Transverse colon (tissue), 4 donors: ENCODE measurements around the gene PTGR3. TPM values are rescaled to one million over a fixed set of nuclear protein-coding genes. Genes with fewer than 3 reads are reported as not detected.
"Not testable (repeated sequence)": the region's sequence is repeated elsewhere in the genome, so short reads cannot be mapped to it uniquely, and the experiment has no call there.

Source experiments
- DNase-seq: peaks from one replicate; pipeline ENCODE4 v3.0.0-alpha.2; 2019
- H3K27ac ChIP-seq, 4 donors: fragments of 200-600 bp; sonication (generic); 2 replicates each; pipeline ENCODE4 v1.5.1; 2016 to 2018; ENCODE audit warnings: inconsistent platforms in 4 of 4
- H3K27me3 ChIP-seq: fragments of 200-600 bp; sonication (generic); 2 replicates; pipeline ENCODE4 v1.5.1; 2017; ENCODE audit warnings: inconsistent platforms
- H3K36me3 ChIP-seq, 4 donors: fragments of 200-600 bp; sonication (generic); 2 replicates each; pipeline ENCODE4 v1.5.1; 2017 to 2019; ENCODE audit warnings: inconsistent platforms in 4 of 4
- H3K4me1 ChIP-seq, 4 donors: fragments of 200-600 bp; sonication (generic); 2 replicates each; pipeline ENCODE4 v1.5.1; 2017 to 2020; ENCODE audit warnings: inconsistent platforms in 4 of 4
- H3K4me3 ChIP-seq, 4 donors: fragments of 200-600 bp; sonication (generic); 1 replicate in 1 of 4; 2 replicates in 3 of 4; pipeline versions ENCODE4 v1.5.1 to v1.6.1; 2017 to 2019; ENCODE audit warnings: inconsistent platforms in 4 of 4
- H3K9me3 ChIP-seq, 2 donors: fragments of 200-600 bp; sonication (generic); 2 replicates each; pipeline ENCODE4 v1.5.1; 2017 to 2019; ENCODE audit warnings: inconsistent platforms in 2 of 2
- CTCF ChIP-seq, 5 experiments: fragments of 200-600 bp in 3 of 5; fragments of 450-650 bp in 2 of 5; sonication (generic) in 3 of 5; IDR thresholded peaks; 1 replicate in 2 of 5; 2 replicates in 3 of 5; pipeline ENCODE4 v1.5.1; 2016 to 2017; ENCODE audit warnings: antibody characterized with exemption in 5 of 5, inconsistent platforms in 3 of 5, mild to moderate bottlenecking in 2 of 5, moderate library complexity in 1 of 5
- EP300 ChIP-seq: sonication (generic); formaldehyde crosslinking; IDR thresholded peaks from one replicate; pipeline ENCODE4 v1.6.1; 2017; ENCODE audit warnings: antibody characterized with exemption, low read depth
- POLR2A ChIP-seq: fragments of 450-650 bp; IDR thresholded peaks from one replicate; pipeline ENCODE4 v1.6.1; 2016; ENCODE audit warnings: antibody characterized with exemption, mild to moderate bottlenecking, moderate library complexity
- POLR2AphosphoS5 ChIP-seq, 3 donors: sonication (generic); formaldehyde crosslinking; IDR thresholded peaks; one replicate each; pipeline ENCODE4 v1.6.1; 2016; ENCODE audit warnings: antibody characterized with exemption in 3 of 3
- WGBS, 2 donors: methylation state at CpG; one replicate each; pipeline ENCODE4 v1.1.5; 2018; ENCODE audit warnings: low coverage in 1 of 2; 5-methylcytosine and 5-hydroxymethylcytosine counted together
- in situ Hi-C, 4 donors: fragments of 200-750 bp; cut with MboI; loops; one replicate each; pipeline versions ENCODE4 v1.15.0 to v1.15.1; 2017; ENCODE audit warnings: low sequenced_read_pairs in 3 of 4, low pct_ligation_motif_present in 1 of 4, low pct_unique_long_range_greater_than_20kb in 1 of 4
- intact Hi-C: fragments of 100-400 bp; cut with DNase I; formaldehyde crosslinking; loops from one replicate; pipeline ENCODE4 v1.15.1; 2023; ENCODE audit warnings: low total_unique reads
- total RNA-seq, 4 donors: library from RNA; depleted of rRNA; stranded (reverse); fragments of >200 nt; gene quantifications; one replicate each; pipeline ENCODE4 v1.1.0, GENCODE V29; 2016

The PTGR3 gene
- total RNA-seq, 4 donors from 2014 or later: 10.1 to 45.9 (median 23.4) TPM

GRCh38 chr18:75200071-75200470 lies 8.9 kb downstream of the PTGR3 start:
- Histone ChIP-seq H3K27me3 (no peaks in the 10 kb centered on the region), H3K9me3 (no peaks in the 10 kb centered on the region), H3K4me1 (peaks cover 0 to 50% (median 22%) of the 10 kb centered on the region in 4 donors), H3K27ac (peak overlapping the region in 3 of 4 donors; percentile 12 to 97 (median 17)), H3K36me3 (no peaks in the 10 kb centered on the region), H3K4me3 (no peak overlapping the region)
- no peak for DNase-seq
- intact Hi-C loops: loop anchor here (5.0 to 10.0 kb wide), 2 partner anchors 55 to 543 kb away; no protein-coding TSS in a partner anchor
- in situ Hi-C loops: loop anchor here in 1 of 4 donors (25.0 kb wide), 1 partner anchor 713 kb away; the partner anchor contains the start of gene CNDP2
- TF ChIP-seq EP300 (no peak), POLR2A (no peak), CTCF (IDR thresholded peaks at IDR 0.05) (no peak), POLR2AphosphoS5 (IDR thresholded peaks at IDR 0.05) (no peak)
- 94% methylated on average over 13 of the region's 13 CpGs; no CpG with 5 or more reads in 1 of the 2 donors for WGBS, 2 donors

DNA sequence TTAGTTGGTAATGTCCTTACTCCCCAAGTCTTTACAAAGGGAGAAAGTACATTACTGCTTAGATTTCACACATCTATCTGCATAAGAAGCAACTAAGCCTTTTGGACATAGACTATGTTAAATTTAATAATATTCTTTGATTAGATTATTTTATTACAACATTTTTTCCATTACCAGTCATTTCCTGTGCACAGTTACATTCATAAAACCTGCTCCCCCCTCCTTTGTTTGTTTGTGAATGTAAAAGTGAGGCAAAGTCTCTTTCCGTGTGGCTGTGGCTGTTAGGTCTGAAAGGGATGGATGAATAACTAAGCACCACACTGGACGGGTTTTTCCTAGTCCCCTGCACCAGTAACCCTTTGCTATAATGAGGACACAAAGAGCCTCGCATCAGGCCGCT lies 9.6 kb downstream of the PTGR3 start:
- no peak for DNase-seq
- H3K27ac ChIP-seq: peak overlapping the region in 2 of 4 donors; percentile 10 to 21
- intact Hi-C loops (no loop called here), in situ Hi-C loops (no loop called here)
- no peak overlapping the region for H3K4me3 ChIP-seq
- no peaks in the 10 kb centered on the region for H3K27me3 ChIP-seq
- H3K9me3 ChIP-seq: no peaks in the 10 kb centered on the region
- no peaks in the 10 kb centered on the region for H3K36me3 ChIP-seq
- WGBS, 2 donors: 77% methylated on average over 4 of the region's 4 CpGs; no CpG with 5 or more reads in 1 of the 2 donors
- TF ChIP-seq EP300 (no peak), POLR2AphosphoS5 (IDR thresholded peaks at IDR 0.05) (no peak), CTCF (IDR thresholded peaks at IDR 0.05) (no peak), POLR2A (no peak)
- H3K4me1 ChIP-seq: peaks cover 0 to 43% (median 16%) of the 10 kb centered on the region in 4 donors

- Histone ChIP-seq H3K27ac (peak overlapping the region in 1 of 4 donors; percentile 10), H3K4me1 (peaks cover 0 to 36% (median 7%) of the 10 kb centered on the region in 4 donors), H3K9me3 (no peaks in the 10 kb centered on the region), H3K4me3 (no peak overlapping the region), H3K27me3 (no peaks in the 10 kb centered on the region), H3K36me3 (no peaks in the 10 kb centered on the region)
- in situ Hi-C loops (no loop called here), intact Hi-C loops (no loop called here)
- WGBS, 2 donors: 17 to 29% methylated on average over 3 of the region's 3 CpGs
- TF ChIP-seq EP300 (no peak), POLR2AphosphoS5 (IDR thresholded peaks at IDR 0.05) (no peak), CTCF (IDR thresholded peaks at IDR 0.05) (no peak), POLR2A (no peak)
- DNase-seq: no peak
Measured at GRCh38 chr18:75198036-75198435, 10.9 kb downstream of the PTGR3 start.

- Histone ChIP-seq H3K4me1 (peaks cover 0 to 6% (median 0%) of the 10 kb centered on the region in 4 donors), H3K36me3 (no peaks in the 10 kb centered on the region), H3K4me3 (no peak overlapping the region), H3K27me3 (no peaks in the 10 kb centered on the region), H3K27ac (no peak overlapping the region), H3K9me3 (no peaks in the 10 kb centered on the region)
- TF ChIP-seq POLR2AphosphoS5 (IDR thresholded peaks at IDR 0.05) (no peak), EP300 (no peak)
- no peak for DNase-seq
- in situ Hi-C loops: no loop called here
- 65 to 66% methylated on average over 2 to 7 of the region's 7 CpGs for WGBS, 2 donors
- intact Hi-C loops: no loop called here
Measured at GRCh38 chr18:75192899-75193298, 16.0 kb downstream of the PTGR3 start.

DNA sequence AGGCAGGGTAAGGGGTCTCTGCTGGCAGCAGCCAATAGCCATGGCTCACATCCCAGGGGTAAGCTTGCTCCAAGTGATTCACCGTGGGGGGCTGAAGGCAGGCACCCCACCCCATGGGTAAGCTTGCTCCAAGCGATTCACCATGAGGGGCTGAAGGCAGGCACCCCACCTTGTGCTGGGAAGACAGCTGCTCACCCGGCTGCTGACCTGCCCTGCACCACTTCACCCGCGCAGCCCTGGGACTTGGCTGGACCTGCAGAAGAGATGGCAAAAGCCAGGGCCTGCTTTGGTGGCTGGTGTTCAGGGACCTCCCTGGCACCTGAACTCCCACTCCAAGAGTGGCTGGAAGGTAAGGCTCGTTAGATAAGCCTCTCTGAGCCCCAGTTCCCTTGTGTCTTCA lies 19.2 kb downstream of the PTGR3 start:
- Histone ChIP-seq H3K4me1 (no peaks in the 10 kb centered on the region), H3K4me3 (no peak overlapping the region), H3K27ac (no peak overlapping the region), H3K27me3 (no peaks in the 10 kb centered on the region), H3K9me3 (no peaks in the 10 kb centered on the region), H3K36me3 (no peaks in the 10 kb centered on the region)
- no peak for DNase-seq
- in situ Hi-C loops: no loop called here
- WGBS, 2 donors: 95% methylated on average over 5 of the region's 6 CpGs; no CpG with 5 or more reads in 1 of the 2 donors
- no peak for TF ChIP-seq POLR2AphosphoS5 (IDR thresholded peaks at IDR 0.05)
- no peak for TF ChIP-seq POLR2A
- no peak for TF ChIP-seq CTCF (IDR thresholded peaks at IDR 0.05)
- no peak for TF ChIP-seq EP300
- intact Hi-C loops: no loop called here

- H3K4me3 ChIP-seq, intact Hi-C loops, H3K27ac ChIP-seq, H3K4me1 ChIP-seq, H3K27me3 ChIP-seq, H3K36me3 ChIP-seq, DNase-seq, H3K9me3 ChIP-seq, in situ Hi-C loops: not testable (repeated sequence)
- WGBS, 2 donors: 83 to 90% methylated on average over 4 of the region's 4 CpGs
Measured at GRCh38 chr18:75187702-75188101, 21.2 kb downstream of the PTGR3 start.
